Measurements from ENCODE around the gene PTPRU.

GRCh38 chr1:29332204-29332603 lies 95.9 kb downstream of the PTPRU start:
- TF ChIP-seq CHD2 (IDR thresholded peaks at IDR 0.05; ENCODE audit: low read length, partially characterized antibody) (no peak), CTCF (IDR thresholded peaks at IDR 0.05) (peak; percentile 12; the same call in 1 of the 3 replicates), POLR2A (IDR thresholded peaks at IDR 0.05; ENCODE audit: low read length) (no peak), MAX (IDR thresholded peaks at IDR 0.05) (no peak), USF2 (IDR thresholded peaks at IDR 0.05) (no peak), RFX5 (IDR thresholded peaks at IDR 0.05) (no peak), PBX3 (IDR thresholded peaks at IDR 0.05) (no peak)
